Rectal smooth muscle tissue (tissue), 1 donor: ENCODE measurements around the gene ME1.

Source experiments
- H3K27ac ChIP-seq: one replicate; pipeline ENCODE4 v1.7.0; 2013; ENCODE audit warnings: low read depth, low read length, inconsistent platforms
- H3K27me3 ChIP-seq: one replicate; pipeline ENCODE4 v1.7.0; 2013; ENCODE audit warnings: low read length; ENCODE audit not compliant: control insufficient read depth, insufficient read depth
- H3K36me3 ChIP-seq: one replicate; pipeline ENCODE4 v1.7.0; 2013; ENCODE audit warnings: low read length; ENCODE audit not compliant: control insufficient read depth, insufficient read depth
- H3K4me1 ChIP-seq: one replicate; pipeline ENCODE4 v1.7.0; 2013; ENCODE audit warnings: low read length; ENCODE audit not compliant: control insufficient read depth, insufficient read depth
- H3K4me3 ChIP-seq: one replicate; pipeline ENCODE4 v1.7.0; 2013; ENCODE audit warnings: low read length
- H3K9ac ChIP-seq: one replicate; pipeline ENCODE4 v1.7.0; 2013; ENCODE audit warnings: low read length

Gene ME1

DNA sequence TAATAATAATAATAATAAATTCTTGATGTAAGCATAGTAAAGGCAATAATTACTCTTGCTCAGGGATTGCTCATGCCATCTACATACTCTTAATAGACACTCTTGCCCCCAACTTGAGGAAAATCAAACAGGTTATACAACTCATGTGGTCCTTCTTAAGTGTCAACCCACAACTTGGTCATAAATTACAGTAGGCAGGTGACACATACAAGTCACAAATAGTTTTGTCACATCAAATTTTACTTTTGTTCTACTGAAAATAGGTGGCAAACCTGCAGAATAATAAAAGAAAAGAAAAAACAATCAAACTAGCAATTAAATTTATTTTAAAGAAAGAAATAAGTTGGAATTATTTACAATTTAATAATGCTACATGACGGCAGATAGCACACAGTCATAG is 1.6 kb downstream of the ME1 start:
- H3K4me1 ChIP-seq: no peaks in the 10 kb centered on the region
- no peak overlapping the region for H3K9ac ChIP-seq
- no peaks in the 10 kb centered on the region for H3K36me3 ChIP-seq
- H3K27me3 ChIP-seq: no peaks in the 10 kb centered on the region
- H3K4me3 ChIP-seq: no peak overlapping the region
- H3K27ac ChIP-seq: no peak overlapping the region

DNA sequence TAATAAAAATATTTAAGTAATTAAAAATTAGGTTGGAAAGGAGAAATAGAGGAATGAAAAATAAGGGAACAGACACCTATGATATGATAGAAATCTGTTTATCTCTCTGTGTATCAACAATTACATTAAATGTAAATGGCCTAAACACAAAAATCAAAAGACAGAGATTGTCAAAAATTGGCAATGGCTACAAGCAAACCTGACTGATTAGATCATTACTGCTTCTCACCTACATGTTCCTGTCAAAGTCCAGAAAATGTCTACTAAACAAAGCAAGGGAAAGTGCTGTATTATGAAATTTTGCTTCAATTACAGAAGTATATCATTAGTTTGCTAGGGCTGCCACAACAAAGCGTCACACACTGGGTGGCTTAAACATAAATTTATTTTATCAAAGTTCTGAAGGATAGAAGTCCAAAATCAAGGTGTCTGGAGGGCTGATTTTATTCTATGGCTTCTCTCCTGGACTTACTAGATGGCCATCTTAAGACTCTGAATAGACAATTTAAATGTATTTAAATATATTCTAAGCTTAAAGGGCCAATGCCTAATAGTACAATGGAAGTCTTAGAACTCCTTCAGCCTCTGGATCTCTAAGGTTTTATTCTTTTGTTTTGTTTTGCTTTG is 6.3 kb downstream of the ME1 start:
- H3K9ac ChIP-seq: no peak overlapping the region
- H3K4me3 ChIP-seq: no peak overlapping the region
- H3K27ac ChIP-seq: no peak overlapping the region
- no peaks in the 10 kb centered on the region for H3K36me3 ChIP-seq
- H3K4me1 ChIP-seq: no peaks in the 10 kb centered on the region
- H3K27me3 ChIP-seq: no peaks in the 10 kb centered on the region

DNA sequence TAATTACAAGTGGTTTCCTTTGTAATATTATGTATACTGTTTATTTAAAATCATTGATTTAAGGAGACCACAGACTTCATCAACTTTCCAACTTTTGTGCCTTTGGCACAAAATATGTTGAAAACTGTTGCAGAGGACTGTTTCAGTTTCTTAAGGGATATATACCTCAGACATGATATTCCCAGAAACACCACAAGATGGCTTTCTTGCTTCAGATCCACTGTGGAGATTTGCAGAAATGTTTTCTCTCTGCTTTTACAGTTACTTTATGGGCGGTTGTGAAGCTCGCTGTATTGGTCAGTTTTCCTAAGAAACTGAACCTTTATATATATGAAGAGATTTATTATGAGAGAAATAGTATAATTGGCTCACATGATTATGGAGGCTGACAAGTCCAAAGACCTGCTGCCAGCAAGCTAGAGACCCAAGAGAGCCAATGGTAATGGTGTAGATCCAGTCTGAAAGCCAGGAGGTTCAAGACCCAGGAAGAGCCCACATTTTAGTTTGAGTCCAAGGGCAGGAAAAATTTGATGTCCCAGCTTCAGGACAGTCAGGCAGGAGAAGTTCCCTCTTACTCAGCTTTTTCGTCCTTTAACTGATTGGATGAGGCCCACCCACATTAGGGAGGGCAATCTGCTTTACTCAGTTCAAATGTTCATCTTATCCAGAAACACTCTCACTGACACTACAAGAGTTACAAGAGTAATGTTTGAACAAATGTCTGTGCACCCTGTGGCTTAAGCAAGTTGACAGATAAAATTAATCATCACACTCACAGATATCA is 12.8 kb downstream of the ME1 start:
- Histone ChIP-seq H3K36me3 (no peaks in the 10 kb centered on the region), H3K4me3 (no peak overlapping the region), H3K4me1 (no peaks in the 10 kb centered on the region), H3K27ac (no peak overlapping the region), H3K9ac (no peak overlapping the region), H3K27me3 (no peaks in the 10 kb centered on the region)

DNA sequence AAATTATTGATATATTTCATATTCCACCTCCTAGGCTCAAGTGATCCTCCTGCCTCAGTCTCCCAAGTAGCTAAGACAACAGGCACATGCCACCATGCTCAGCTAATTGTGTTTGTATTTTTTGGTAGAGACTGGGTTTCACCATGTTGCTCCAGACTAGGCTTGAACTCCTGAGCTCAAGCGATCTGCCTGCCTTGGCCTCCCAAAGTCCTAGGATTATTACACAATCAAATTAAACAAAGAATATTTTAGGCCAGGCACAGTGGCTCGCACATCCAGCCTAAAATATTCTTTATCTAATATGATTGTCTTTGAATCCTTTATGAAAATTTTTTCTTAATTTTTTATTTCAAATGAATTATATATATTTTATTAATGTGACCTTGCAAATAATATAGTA is 17.8 kb downstream of the ME1 start:
- no peak overlapping the region for H3K27ac ChIP-seq
- no peaks in the 10 kb centered on the region for H3K36me3 ChIP-seq
- no peaks in the 10 kb centered on the region for H3K4me1 ChIP-seq
- H3K4me3 ChIP-seq: no peak overlapping the region
- no peak overlapping the region for H3K9ac ChIP-seq
- no peaks in the 10 kb centered on the region for H3K27me3 ChIP-seq

DNA sequence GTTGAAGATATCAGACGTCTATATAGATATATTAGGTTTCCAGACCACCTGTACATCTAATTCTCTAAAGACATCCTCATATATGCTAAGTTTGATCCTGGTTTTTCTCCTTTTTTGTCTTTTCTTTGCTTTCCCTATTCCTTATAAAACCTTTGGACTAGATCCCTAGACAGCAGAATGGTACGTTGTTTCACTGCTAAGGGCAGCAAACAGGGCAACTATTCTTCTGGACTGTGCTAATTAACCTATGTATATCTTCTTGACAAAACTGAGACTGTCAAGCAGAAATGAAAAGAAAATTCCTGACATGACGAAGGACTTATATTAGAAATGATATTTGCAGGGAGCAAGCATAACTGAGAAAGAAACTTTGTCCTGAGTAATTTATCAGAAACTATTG is 19.1 kb downstream of the ME1 start:
- H3K4me1 ChIP-seq: no peaks in the 10 kb centered on the region
- H3K27me3 ChIP-seq: no peaks in the 10 kb centered on the region
- no peak overlapping the region for H3K9ac ChIP-seq
- no peaks in the 10 kb centered on the region for H3K36me3 ChIP-seq
- H3K4me3 ChIP-seq: no peak overlapping the region
- no peak overlapping the region for H3K27ac ChIP-seq

DNA sequence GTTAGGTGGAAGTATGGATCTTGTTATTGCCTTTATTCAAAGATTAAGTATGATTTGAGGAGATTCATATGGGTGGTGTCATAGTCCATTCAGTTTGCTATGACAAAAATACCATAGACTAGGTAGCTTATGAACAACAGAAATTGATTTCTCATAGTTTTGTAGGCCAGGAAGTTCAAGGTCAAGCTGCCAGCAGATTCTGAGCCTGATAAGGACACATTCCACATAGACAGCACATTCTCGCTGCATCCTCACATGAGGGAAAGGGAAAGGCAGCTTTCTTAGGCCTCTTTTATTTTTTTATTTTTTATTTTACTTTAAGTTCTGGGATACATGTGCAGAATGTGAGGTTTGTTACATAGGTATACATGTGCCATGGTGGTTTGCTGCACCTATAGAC is 27.7 kb downstream of the ME1 start:
- Histone ChIP-seq H3K27me3 (no peaks in the 10 kb centered on the region), H3K9ac (no peak overlapping the region), H3K27ac (no peak overlapping the region)

DNA sequence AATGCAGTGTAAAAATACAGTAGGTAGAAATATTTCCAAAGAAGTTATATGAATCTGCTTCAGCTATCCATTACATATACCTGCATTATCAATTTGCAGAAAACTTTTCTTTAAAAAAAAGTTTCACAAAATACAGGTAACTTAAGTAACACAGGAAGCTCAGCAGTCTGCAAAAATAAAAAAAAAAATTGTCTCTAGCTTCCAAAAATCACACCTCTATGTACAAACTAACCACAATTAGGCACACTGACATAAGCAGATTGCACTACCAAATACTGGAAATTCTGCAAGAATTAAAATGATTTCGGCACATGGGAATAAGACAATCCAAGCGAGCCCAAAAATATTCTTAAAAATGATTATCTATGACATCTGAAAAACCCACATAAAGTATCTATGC is 41.2 kb downstream of the ME1 start:
- no peaks in the 10 kb centered on the region for H3K27me3 ChIP-seq
- H3K4me3 ChIP-seq: no peak overlapping the region
- H3K4me1 ChIP-seq: no peaks in the 10 kb centered on the region
- H3K36me3 ChIP-seq: no peaks in the 10 kb centered on the region
- no peak overlapping the region for H3K9ac ChIP-seq
- H3K27ac ChIP-seq: no peak overlapping the region

More for the DNA sequence above, 27.7 kb downstream of the ME1 start:
- H3K4me3 ChIP-seq: no peak overlapping the region
- no peaks in the 10 kb centered on the region for H3K36me3 ChIP-seq
- H3K4me1 ChIP-seq: no peaks in the 10 kb centered on the region

DNA sequence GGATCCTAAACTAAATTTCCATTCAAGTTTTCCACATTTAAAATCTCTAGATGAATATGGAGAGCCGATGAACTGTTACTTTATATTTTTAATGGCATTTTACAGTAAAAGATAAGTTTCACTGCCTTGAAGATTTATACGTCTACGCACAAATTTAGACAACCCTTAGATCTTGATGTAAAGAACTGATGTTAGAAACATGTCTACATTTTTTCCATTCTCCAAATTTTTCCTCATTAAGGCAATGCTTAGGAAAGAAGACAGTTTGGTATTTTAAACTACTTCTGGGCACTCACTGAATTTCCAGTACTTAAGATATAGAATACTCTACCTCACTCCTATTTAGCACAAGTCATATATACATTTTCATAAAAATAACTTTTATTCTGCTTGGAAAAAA is 45.4 kb downstream of the ME1 start:
- Histone ChIP-seq H3K9ac (no peak overlapping the region), H3K36me3 (no peaks in the 10 kb centered on the region), H3K4me1 (no peaks in the 10 kb centered on the region), H3K4me3 (no peak overlapping the region), H3K27me3 (no peaks in the 10 kb centered on the region), H3K27ac (no peak overlapping the region)

DNA sequence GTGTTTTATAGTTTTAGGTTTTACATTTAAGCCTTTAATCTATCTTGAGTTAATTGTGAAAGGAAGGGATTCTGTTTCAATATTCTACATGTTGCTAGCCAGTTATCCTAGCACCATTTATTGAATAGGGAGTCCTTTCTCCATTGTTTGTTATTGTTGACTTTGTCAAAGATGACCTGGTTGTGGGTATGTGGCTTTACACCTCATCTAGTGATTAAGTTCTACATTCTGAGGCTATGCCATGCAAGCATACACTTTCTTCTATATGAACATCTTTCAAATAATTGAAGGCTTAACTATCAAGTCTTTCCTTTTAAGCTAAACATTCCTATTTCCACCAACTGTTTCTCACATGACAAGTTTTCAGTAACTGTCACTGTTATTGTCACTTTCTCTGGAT is 46.1 kb downstream of the ME1 start:
- Histone ChIP-seq H3K4me3 (no peak overlapping the region), H3K27ac (no peak overlapping the region), H3K36me3 (no peaks in the 10 kb centered on the region), H3K9ac (no peak overlapping the region), H3K4me1 (no peaks in the 10 kb centered on the region), H3K27me3 (no peaks in the 10 kb centered on the region)

DNA sequence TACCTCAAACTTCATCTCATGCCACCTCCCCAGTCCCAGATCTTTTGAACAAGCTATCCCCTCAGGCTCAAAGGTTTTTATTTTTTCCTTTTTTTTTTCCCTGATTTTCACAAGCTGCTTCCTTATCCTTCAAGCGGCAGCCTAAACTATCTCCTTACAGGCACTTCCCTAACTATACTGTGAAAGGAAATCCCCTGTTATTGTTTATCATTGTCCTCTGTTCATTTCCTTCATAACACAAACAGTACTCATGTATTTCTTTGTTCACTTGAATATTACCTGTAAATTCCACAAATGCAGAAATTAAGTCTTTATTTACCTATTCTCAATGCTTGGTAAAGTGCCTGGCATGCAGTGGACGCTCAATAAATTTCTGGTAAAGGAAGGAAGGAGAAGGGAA is 48.9 kb downstream of the ME1 start:
- Histone ChIP-seq H3K27me3 (no peaks in the 10 kb centered on the region), H3K4me3 (no peak overlapping the region), H3K9ac (no peak overlapping the region), H3K4me1 (no peaks in the 10 kb centered on the region), H3K36me3 (no peaks in the 10 kb centered on the region), H3K27ac (no peak overlapping the region)

DNA sequence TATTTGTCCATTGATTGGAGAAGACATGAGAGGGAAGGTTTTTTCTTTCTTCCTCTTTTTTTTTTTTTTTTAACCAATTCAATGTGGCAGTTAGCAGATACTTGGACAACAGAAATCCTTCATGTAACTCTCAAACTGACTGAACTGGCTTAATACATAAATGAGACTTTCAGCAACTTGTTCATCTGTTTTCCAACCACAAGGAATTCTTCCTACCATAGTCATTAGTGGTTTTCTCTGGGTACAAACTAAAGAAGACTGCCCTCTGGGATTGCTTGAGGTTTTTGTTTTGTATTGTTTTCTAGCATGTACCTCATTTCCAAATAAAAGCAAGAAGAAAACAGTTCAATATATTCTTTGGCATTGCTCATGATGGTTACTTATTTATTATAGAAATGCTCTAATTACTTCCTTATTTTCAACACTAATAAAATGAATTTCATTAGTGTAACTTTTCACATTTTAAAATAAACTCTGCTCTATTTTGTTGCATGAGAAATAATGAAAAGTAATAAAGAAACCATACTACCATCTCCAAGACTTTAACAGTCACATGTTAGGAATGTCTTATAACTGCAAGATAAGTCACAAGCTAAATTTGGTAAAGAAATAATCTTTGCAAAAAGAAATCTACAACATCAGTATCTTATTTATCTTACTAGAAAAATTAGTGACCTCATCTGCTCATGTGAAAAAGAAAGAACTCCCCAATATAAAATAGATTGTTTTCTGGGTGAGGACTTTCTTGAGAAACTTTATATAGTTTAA is 52.0 kb downstream of the ME1 start:
- H3K4me1 ChIP-seq: no peaks in the 10 kb centered on the region
- no peak overlapping the region for H3K9ac ChIP-seq
- H3K27ac ChIP-seq: no peak overlapping the region
- no peaks in the 10 kb centered on the region for H3K36me3 ChIP-seq
- H3K27me3 ChIP-seq: no peaks in the 10 kb centered on the region
- H3K4me3 ChIP-seq: no peak overlapping the region

DNA sequence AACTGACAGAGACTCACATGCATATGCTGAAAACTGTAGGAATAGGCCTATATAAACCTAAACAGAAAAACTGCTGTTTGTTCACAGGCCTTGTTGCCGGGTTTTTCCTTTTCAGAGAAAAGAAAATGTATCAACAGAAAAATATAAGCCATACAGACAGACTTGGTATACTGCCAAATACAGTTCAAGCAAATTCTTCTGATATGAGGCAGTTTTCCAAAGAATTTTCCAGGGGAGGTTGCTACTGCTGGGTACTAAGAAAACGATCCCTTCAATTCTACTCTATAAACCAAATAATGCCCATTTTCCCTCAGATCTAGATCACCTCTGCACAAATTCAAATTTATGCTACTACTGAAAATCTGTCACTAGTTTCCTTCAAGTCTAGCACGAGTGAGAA is 59.4 kb downstream of the ME1 start:
- Histone ChIP-seq H3K4me1 (no peaks in the 10 kb centered on the region), H3K4me3 (no peak overlapping the region), H3K27ac (no peak overlapping the region), H3K27me3 (no peaks in the 10 kb centered on the region), H3K9ac (no peak overlapping the region), H3K36me3 (no peaks in the 10 kb centered on the region)
